Activated T-helper 1 cell treated with Interleukin-2 at 50 U/mL for 16 hours (primary cell): ENCODE data around the gene COPS6.

Experiments used
- DNase-seq: peaks from one replicate; pipeline ENCODE4 v3.0.0-alpha.2; 2020; ENCODE audit warnings: low read depth

COPS6 gene

GRCh38 chr7:100102950-100103840 is 14.4 kb downstream of the COPS6 start:
- no peak for DNase-seq

DNA sequence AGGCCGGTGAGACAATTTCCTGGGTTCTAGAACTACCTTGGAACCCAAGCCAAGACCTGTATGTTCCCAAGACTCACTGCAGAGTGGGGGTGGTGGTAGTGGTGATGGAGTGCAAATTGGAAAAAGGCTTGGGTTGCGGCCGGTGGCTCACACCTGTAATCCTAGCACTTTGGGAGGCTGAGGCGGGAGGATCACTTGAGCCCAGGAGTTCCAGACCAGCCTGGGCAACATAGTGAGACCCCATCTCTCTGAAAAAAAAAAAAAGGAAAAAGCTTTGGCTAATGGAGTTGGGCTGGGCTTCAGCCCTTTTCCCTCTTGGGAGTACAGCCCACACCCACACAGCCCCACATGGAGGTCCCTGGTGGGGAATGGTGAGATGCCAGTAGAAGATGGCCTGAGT is 16.8 kb downstream of the COPS6 start:
- no peak for DNase-seq

DNA sequence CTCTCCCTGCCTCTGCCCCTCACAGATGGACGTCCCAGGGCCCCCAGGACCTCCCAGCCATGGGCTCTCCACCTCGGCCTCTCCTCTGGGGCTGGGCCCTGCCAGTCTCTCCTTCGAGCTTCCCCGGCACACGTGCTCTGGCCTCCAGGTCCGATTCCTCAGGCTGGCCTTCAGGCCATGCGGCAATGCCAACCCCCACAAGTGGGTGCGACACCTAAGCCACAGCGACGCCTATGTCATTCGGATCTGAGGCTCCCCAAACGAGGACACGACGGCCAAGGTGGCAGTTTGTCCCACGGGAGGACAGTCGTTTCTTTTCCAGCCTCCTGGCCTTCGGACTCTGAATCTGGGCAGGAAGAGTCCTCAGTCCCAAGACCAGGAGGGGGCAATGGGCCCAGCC is 17.9 kb downstream of the COPS6 start:
- DNase-seq, result no peak

- no peak for DNase-seq
Observed at GRCh38 chr7:100107125-100107737, 18.5 kb downstream of the COPS6 start.

GRCh38 chr7:100107890-100108289 is 19.1 kb downstream of the COPS6 start:
- DNase-seq, result no peak

DNA sequence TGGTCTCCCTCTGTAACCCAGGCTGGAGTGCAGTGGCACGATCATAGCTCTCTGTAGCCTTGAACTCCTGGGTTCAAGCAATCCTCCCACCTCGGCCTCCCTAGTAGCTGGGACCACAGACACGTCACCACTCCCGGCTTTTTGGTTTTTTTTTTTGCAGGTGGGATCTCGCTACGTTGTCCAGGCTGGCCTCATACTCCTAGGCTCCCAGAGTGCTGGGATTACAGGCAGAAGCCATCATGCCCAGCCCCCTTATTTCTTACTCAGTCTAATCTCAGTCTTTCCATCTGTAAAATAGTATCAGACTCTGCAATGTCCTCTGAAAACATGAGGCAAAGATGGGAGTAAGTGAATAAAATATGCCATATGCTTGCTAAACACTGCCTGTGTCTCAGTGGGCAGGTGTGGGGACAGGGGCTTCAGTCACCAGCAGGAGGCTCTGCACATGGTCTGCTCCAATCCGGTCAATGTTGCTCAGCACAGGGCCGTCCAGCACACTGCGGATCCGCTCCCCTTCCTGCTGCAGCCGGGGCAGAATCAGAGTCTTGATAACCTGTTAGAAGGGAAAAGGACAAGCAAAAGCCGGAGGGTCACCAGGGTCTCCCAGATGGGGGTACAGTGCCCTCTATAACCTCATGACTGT is 20.9 kb downstream of the COPS6 start:
- DNase-seq, result no peak

- DNase-seq, result no peak
Observed at GRCh38 chr7:100111156-100111555, 22.4 kb downstream of the COPS6 start.

- DNase-seq, result no peak
Observed at GRCh38 chr7:100111914-100112313, 23.1 kb downstream of the COPS6 start.

DNA sequence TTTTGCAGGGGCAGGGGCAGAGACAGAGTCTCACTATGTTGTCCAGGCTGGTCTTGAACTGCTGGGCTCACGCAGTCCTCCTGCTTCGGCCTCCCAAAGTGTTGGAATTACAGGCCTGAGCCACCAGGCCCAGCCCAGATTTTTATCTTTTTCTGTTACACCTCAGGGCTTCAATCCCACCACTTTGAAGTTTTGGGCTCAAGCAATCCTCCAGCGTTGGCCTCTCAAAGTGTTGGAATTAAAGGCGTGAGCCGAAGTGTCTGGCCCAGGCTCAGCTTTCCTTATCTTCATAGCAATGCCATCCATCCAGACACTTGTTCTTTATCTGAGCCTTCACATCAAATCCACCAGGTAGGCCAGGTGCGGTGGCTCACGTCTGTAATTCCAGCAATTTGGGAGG is 26.3 kb downstream of the COPS6 start:
- no peak for DNase-seq

DNA sequence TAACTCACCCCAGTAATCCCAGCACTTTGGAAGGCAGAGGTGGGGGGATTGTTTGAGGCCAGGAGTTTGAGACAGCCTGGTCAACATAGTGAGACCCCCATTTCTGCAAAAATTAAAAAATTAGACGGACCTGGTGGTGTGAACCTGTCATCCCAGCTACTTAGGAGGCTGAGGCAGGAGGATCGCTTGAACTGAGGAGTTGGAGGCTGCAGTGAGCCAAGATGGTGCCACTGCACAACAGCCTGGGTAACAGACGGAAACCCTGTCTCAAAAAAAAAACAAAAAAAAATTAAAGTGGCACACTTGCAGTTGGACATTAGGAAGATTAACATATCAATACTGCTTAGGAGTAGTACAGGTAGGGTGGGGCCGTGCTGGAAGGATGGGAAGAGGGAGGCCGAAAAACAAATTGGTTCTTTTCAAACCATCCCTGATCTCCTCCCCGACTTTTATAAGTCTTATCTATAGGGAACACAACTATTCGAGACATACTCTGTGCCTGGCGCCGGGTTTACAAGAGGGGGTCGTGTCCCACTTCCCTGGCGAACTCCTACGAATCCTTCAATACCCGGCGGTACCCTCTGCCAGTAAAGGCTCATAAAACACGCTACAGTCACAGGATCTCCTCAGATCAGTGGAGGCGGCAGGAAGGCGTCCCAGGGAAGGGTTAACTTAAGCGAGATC is 29.8 kb downstream of the COPS6 start:
- no peak for DNase-seq

GRCh38 chr7:100119072-100119969 is 30.6 kb downstream of the COPS6 start, which contains the start of the genes CNPY4 and TAF6:
Gene CNPY4, plus strand, starts transcription at chr7:100119634. Its CDS starts 111 bp downstream, at chr7:100119745.
Gene TAF6, minus strand, starts transcription at chr7:100119358. Its CDS starts 5,149 bp downstream, at chr7:100114209.
- DNase-seq, result peak; percentile 90

GRCh38 chr7:100119970-100120732 is 31.4 kb downstream of the COPS6 start:
- DNase-seq, result peak; percentile 57

- DNase-seq, result no peak
Observed at GRCh38 chr7:100120733-100121036, 31.9 kb downstream of the COPS6 start.

- no peak for DNase-seq
Observed at GRCh38 chr7:100122067-100122466, 33.3 kb downstream of the COPS6 start.

DNA sequence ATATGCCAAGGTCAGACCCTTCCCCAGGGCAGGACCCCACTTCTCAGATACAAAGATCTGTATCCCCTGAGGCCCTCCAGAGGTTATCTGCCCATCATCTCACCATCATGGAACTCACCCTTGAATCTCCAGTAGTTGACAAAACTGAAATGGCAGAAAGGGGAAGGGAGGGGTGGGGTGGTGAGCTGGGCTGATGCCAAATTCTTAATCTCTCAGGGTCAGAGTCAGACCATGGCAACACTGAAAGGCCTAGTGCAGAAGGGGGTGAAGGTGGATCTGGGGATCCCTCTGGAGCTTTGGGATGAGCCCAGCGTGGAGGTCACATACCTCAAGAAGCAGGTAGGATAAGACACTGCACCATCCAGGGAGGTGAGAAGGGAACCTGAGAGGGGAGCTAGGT is 33.8 kb downstream of the COPS6 start:
- DNase-seq, result no peak

DNA sequence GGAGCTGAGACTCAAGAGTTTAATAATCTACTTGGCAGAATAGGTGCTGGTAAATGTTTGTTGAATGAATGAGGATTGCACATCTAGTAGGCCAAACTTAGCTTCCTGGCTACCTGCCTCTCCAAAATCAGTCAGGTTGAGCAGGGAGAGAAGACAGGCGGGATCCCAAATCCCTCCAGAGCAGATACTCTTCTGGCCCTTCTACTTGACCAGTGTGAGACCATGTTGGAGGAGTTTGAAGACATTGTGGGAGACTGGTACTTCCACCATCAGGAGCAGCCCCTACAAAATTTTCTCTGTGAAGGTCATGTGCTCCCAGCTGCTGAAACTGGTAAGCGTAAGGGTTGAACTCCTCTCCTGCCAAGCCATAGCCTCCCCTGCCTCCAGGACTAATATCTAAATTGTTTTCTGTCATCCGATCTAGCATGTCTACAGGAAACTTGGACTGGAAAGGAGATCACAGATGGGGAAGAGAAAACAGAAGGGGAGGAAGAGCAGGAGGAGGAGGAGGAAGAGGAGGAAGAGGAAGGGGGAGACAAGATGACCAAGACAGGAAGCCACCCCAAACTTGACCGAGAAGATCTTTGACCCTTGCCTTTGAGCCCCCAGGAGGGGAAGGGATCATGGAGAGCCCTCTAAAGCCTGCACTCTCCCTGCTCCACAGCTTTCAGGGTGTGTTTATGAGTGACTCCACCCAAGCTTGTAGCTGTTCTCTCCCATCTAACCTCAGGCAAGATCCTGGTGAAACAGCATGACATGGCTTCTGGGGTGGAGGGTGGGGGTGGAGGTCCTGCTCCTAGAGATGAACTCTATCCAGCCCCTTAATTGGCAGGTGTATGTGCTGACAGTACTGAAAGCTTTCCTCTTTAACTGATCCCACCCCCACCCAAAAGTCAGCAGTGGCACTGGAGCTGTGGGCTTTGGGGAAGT is 35.8 kb downstream of the COPS6 start:
- DNase-seq, result no peak

GRCh38 chr7:100126239-100126930 is 37.6 kb downstream of the COPS6 start:
- DNase-seq, result no peak

DNA sequence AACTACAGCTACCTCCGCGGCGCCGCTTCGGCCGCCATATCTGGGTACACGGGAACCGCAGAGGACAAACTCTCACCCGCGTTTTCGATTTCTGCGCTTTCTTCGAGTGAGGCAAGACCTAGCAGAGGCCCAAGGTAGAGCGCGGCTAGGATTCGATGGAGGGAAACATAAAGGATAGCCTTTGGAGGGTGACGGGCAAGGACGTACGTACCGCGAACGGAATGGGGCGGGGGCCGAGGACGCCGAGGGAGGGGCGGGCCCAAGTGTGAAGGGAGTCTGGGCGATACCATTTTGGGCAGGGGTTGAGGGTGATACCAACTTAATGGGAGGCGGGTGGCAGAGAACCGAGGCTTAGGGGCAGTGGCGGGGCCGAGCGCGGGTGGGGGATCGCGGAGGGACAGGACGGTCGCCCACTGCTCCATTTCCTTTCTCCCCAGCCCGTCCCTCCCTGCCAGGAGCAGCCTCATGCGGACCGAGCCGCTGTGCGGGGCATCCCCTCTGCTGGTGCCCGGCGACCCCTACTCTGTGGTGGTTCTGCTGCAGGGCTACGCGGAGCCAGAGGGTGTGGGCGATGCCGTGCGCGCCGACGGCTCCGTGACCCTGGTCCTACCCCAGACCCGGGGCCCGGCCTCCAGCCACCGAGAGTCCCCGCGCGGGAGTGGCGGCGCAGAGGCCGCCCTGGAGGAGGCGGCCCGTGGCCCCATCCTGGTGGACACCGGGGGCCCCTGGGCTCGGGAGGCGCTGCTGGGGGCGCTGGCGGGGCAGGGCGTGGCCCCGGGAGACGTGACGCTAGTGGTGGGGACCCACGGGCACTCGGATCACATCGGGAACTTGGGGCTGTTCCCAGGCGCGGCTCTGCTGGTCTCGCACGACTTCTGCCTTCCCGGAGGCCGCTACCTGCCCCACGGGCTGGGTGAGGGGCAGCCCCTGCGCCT is 38.4 kb downstream of the COPS6 start, which contains the start of gene MBLAC1:
MBLAC1 (plus strand) TSS at position 37 of the 935 bp plus-strand sequence; CDS start at position 466, 429 bp downstream.
- peak; percentile 84 for DNase-seq
